ENCODE data around the gene MMP23B. TPM values are rescaled to one million over a fixed set of nuclear protein-coding genes. Genes with fewer than 3 reads are reported as not detected.

Gene MMP23B
- total and polyA plus RNA-seq, 2 experiments from 2014 or later: 15.8 to 16.2 TPM

- Histone ChIP-seq H3K4me2 (no peak overlapping the region), H2AFZ (no peak overlapping the region), H3F3A (replicated peaks; ENCODE audit: low read depth) (peaks cover 2% of the 10 kb centered on the region; the same call in 1 of the 2 replicates), H4K20me1 (replicated peaks; ENCODE audit: insufficient read depth) (no peaks in the 10 kb centered on the region), H3K79me2 (replicated peaks; ENCODE audit: insufficient read depth) (no peaks in the 10 kb centered on the region), H3K4me1 (ENCODE audit: insufficient read depth) (no peaks in the 10 kb centered on the region; the same call in 1 of the 2 replicates), H3K27me3 (ENCODE audit: insufficient read depth) (peaks cover 23% of the 10 kb centered on the region), H3K27ac (ENCODE audit: low read depth) (no peak overlapping the region), H3K36me3 (ENCODE audit: insufficient read depth) (no peaks in the 10 kb centered on the region), H3K4me3 (no peak overlapping the region), H3K9me2 (ENCODE audit: insufficient read depth) (no peaks in the 10 kb centered on the region)
- DNase-seq (ENCODE audit: low spot score): no peak
- H3K27ac Mint-ChIP-seq: no peak overlapping the region
- no peaks in the 10 kb centered on the region for H3K9me3 Mint-ChIP-seq
- ATAC-seq: no peak
- peaks cover 36% of the 10 kb centered on the region for H3K27me3 Mint-ChIP-seq (ENCODE audit: insufficient read depth, low read depth, poor library complexity)
- H3K36me3 Mint-ChIP-seq (ENCODE audit: low read depth): no peaks in the 10 kb centered on the region
- peaks cover 3% of the 10 kb centered on the region; the same call in 2 of the 3 replicates for H3K4me1 Mint-ChIP-seq
- TF ChIP-seq, protein P1, sequence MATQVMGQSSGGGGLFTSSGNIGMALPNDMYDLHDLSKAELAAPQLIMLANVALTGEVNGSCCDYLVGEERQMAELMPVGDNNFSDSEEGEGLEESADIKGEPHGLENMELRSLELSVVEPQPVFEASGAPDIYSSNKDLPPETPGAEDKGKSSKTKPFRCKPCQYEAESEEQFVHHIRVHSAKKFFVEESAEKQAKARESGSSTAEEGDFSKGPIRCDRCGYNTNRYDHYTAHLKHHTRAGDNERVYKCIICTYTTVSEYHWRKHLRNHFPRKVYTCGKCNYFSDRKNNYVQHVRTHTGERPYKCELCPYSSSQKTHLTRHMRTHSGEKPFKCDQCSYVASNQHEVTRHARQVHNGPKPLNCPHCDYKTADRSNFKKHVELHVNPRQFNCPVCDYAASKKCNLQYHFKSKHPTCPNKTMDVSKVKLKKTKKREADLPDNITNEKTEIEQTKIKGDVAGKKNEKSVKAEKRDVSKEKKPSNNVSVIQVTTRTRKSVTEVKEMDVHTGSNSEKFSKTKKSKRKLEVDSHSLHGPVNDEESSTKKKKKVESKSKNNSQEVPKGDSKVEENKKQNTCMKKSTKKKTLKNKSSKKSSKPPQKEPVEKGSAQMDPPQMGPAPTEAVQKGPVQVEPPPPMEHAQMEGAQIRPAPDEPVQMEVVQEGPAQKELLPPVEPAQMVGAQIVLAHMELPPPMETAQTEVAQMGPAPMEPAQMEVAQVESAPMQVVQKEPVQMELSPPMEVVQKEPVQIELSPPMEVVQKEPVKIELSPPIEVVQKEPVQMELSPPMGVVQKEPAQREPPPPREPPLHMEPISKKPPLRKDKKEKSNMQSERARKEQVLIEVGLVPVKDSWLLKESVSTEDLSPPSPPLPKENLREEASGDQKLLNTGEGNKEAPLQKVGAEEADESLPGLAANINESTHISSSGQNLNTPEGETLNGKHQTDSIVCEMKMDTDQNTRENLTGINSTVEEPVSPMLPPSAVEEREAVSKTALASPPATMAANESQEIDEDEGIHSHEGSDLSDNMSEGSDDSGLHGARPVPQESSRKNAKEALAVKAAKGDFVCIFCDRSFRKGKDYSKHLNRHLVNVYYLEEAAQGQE (IDR thresholded peaks at IDR 0.05; ENCODE audit: unreplicated experiment): no peak
- TF ChIP-seq CREB1 (CRISPR knock-in tag; IDR thresholded peaks at IDR 0.05; ENCODE audit: low read depth) (no peak), ZNF114 (CRISPR knock-in tag; IDR thresholded peaks at IDR 0.05) (no peak), CTCF (conservative IDR thresholded peaks at IDR 0.05; ENCODE audit: low read depth in 2 of 2) (no peak), ZNF331 (CRISPR knock-in tag; IDR thresholded peaks at IDR 0.05; ENCODE audit: low read depth) (no peak), STAT1 (IDR thresholded peaks at IDR 0.05; ENCODE audit: unreplicated experiment) (no peak), EZH2 (IDR thresholded peaks at IDR 0.05; ENCODE audit: low read depth, unreplicated experiment) (no peak), JUNB (IDR thresholded peaks at IDR 0.05; ENCODE audit: unreplicated experiment) (no peak), EZH2phosphoT487 (IDR thresholded peaks at IDR 0.05; ENCODE audit: unreplicated experiment) (no peak), POLR2AphosphoS5 (IDR thresholded peaks at IDR 0.05; ENCODE audit: low read depth) (no peak), NANOG (IDR thresholded peaks at IDR 0.05; ENCODE audit: borderline replicate concordance) (no peak)
- TF ChIP-seq, protein P2, sequence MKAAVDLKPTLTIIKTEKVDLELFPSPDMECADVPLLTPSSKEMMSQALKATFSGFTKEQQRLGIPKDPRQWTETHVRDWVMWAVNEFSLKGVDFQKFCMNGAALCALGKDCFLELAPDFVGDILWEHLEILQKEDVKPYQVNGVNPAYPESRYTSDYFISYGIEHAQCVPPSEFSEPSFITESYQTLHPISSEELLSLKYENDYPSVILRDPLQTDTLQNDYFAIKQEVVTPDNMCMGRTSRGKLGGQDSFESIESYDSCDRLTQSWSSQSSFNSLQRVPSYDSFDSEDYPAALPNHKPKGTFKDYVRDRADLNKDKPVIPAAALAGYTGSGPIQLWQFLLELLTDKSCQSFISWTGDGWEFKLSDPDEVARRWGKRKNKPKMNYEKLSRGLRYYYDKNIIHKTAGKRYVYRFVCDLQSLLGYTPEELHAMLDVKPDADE (IDR thresholded peaks at IDR 0.05): no peak
- TF ChIP-seq, protein P3, sequence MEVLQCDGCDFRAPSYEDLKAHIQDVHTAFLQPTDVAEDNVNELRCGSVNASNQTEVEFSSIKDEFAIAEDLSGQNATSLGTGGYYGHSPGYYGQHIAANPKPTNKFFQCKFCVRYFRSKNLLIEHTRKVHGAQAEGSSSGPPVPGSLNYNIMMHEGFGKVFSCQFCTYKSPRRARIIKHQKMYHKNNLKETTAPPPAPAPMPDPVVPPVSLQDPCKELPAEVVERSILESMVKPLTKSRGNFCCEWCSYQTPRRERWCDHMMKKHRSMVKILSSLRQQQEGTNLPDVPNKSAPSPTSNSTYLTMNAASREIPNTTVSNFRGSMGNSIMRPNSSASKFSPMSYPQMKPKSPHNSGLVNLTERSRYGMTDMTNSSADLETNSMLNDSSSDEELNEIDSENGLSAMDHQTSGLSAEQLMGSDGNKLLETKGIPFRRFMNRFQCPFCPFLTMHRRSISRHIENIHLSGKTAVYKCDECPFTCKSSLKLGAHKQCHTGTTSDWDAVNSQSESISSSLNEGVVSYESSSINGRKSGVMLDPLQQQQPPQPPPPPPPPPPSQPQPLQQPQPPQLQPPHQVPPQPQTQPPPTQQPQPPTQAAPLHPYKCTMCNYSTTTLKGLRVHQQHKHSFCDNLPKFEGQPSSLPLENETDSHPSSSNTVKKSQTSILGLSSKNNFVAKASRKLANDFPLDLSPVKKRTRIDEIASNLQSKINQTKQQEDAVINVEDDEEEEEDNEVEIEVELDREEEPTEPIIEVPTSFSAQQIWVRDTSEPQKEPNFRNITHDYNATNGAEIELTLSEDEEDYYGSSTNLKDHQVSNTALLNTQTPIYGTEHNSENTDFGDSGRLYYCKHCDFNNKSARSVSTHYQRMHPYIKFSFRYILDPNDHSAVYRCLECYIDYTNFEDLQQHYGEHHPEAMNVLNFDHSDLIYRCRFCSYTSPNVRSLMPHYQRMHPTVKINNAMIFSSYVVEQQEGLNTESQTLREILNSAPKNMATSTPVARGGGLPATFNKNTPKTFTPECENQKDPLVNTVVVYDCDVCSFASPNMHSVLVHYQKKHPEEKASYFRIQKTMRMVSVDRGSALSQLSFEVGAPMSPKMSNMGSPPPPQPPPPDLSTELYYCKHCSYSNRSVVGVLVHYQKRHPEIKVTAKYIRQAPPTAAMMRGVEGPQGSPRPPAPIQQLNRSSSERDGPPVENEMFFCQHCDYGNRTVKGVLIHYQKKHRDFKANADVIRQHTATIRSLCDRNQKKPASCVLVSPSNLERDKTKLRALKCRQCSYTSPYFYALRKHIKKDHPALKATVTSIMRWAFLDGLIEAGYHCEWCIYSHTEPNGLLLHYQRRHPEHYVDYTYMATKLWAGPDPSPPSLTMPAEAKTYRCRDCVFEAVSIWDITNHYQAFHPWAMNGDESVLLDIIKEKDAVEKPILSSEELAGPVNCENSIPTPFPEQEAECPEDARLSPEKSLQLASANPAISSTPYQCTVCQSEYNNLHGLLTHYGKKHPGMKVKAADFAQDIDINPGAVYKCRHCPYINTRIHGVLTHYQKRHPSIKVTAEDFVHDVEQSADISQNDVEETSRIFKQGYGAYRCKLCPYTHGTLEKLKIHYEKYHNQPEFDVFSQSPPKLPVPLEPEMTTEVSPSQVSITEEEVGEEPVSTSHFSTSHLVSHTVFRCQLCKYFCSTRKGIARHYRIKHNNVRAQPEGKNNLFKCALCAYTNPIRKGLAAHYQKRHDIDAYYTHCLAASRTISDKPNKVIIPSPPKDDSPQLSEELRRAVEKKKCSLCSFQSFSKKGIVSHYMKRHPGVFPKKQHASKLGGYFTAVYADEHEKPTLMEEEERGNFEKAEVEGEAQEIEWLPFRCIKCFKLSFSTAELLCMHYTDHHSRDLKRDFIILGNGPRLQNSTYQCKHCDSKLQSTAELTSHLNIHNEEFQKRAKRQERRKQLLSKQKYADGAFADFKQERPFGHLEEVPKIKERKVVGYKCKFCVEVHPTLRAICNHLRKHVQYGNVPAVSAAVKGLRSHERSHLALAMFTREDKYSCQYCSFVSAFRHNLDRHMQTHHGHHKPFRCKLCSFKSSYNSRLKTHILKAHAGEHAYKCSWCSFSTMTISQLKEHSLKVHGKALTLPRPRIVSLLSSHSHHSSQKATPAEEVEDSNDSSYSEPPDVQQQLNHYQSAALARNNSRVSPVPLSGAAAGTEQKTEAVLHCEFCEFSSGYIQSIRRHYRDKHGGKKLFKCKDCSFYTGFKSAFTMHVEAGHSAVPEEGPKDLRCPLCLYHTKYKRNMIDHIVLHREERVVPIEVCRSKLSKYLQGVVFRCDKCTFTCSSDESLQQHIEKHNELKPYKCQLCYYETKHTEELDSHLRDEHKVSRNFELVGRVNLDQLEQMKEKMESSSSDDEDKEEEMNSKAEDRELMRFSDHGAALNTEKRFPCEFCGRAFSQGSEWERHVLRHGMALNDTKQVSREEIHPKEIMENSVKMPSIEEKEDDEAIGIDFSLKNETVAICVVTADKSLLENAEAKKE (CRISPR knock-in tag; IDR thresholded peaks at IDR 0.05): no peak
- H3K4me3 Mint-ChIP-seq: no peak overlapping the region
Measured at GRCh38 chr1:1603671-1604373, 28.2 kb upstream of the MMP23B start.

Measured in GM23338 (cell line).